ENCODE measurements around the gene DCAF17. TPM values are rescaled to one million over a fixed set of nuclear protein-coding genes. Genes with fewer than 3 reads are reported as not detected.
A peak's percentile ranks its signal among the peaks of the same experiment; 100 is the strongest.

Gene DCAF17
- total and polyA plus RNA-seq, 3 experiments from 2014 or later: 11.6 to 19.8 (median 19.3) TPM

DNA sequence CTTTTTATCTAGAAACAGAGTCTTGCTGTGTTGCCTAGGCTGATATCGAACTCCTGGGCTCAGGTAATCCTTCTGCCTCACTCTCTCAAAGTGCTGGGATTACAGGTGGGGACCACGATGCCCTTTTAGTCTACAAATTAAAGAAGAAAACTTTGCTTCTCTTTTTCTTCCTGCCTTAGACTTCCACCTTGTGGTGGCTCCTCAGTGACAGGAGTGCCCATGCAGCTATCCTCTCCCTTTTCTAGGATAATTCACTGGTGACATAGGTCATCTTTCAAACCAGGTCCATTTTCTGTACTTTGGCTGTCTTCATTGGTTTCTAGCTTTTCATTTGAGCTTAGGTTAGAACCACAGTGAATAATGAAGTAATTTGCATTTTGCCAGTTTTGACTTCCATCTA lies 13.6 kb downstream of the DCAF17 start:
- Histone ChIP-seq H3K9me3 (ENCODE audit: low read length) (no peaks in the 10 kb centered on the region), H3K27ac (ENCODE audit: low read depth, low read length) (no peak overlapping the region), H3K36me3 (ENCODE audit: insufficient read depth, low read length) (peaks cover 10% of the 10 kb centered on the region), H3K4me1 (ENCODE audit: insufficient read depth, low read length) (no peaks in the 10 kb centered on the region), H3K27me3 (ENCODE audit: insufficient read depth, low read length, poor library complexity, severe bottlenecking) (no peaks in the 10 kb centered on the region), H3K4me3 (ENCODE audit: low read length) (no peak overlapping the region)
- ChIA-PET POLR2A (no interaction called here), CTCF (no interaction called here)
- Mint-ChIP-seq H3K27ac (no peak overlapping the region), H3K36me3 (peaks cover 2 to 72% (median 15%) of the 10 kb centered on the region in 3 donors), H3K9me3 (no peaks in the 10 kb centered on the region), H3K4me3 (no peak overlapping the region), H3K4me1 (no peaks in the 10 kb centered on the region), H3K27me3 (no peaks in the 10 kb centered on the region)
- no peak for DNase-seq

DNA sequence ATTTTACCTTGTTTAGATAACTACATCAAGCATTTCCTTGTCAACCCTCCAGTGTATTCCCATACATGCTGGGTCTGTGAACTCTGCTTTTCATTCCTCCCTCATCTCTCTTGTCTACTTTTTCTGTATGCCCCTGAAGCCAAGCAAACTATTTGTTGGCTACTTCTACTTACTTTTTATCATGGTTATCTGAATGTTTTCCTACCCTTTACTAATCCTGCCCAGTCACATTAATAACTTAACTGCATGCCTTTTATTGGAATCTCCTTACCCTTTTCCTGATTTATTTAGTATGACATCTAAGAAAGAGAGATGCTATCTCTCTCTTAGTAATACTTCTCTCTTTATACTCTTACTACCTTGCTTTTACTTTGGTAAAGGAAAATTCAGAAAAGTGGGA lies 17.0 kb downstream of the DCAF17 start:
- peaks cover 18 to 71% (median 27%) of the 10 kb centered on the region in 3 donors for H3K36me3 Mint-ChIP-seq
- Histone ChIP-seq H3K9me3 (ENCODE audit: low read length) (no peaks in the 10 kb centered on the region), H3K36me3 (ENCODE audit: insufficient read depth, low read length) (peaks cover 10% of the 10 kb centered on the region), H3K27me3 (ENCODE audit: insufficient read depth, low read length, poor library complexity, severe bottlenecking) (no peaks in the 10 kb centered on the region), H3K4me1 (ENCODE audit: insufficient read depth, low read length) (no peaks in the 10 kb centered on the region), H3K27ac (ENCODE audit: low read depth, low read length) (no peak overlapping the region), H3K4me3 (ENCODE audit: low read length) (no peak overlapping the region)
- no peak for DNase-seq
- ChIA-PET POLR2A (no interaction called here), CTCF (no interaction called here)
- peak overlapping the region in 2 of 8 donors; percentile 1 to 12 for H3K27ac Mint-ChIP-seq
- H3K27me3 Mint-ChIP-seq: no peaks in the 10 kb centered on the region
- H3K4me3 Mint-ChIP-seq: no peak overlapping the region
- peaks cover 4 to 8% (median 4%) of the 10 kb centered on the region in 3 donors for H3K4me1 Mint-ChIP-seq
- peaks cover 0 to 2% (median 0%) of the 10 kb centered on the region in 5 donors for H3K9me3 Mint-ChIP-seq

DNA sequence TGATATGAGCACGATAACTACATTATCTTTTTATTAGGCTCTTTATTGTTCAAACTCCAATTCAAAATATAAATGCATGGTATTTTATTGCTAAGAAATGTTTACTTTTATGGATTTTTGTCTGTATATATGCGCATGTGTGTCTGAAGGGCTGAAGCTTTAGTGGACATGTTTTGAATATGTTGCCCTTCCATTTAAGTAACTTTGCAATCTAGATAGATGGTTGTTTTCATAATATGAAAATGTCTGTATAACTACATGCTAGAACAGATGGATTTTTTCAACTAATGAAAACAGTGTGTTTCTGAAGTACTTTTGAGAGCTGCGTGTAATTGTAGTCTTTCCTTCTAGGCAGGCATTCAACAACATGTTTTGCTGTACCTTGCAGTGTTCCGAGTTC lies 18.7 kb downstream of the DCAF17 start:
- Mint-ChIP-seq H3K27ac (no peak overlapping the region), H3K4me3 (no peak overlapping the region), H3K27me3 (no peaks in the 10 kb centered on the region), H3K9me3 (peaks cover 0 to 2% (median 0%) of the 10 kb centered on the region in 5 donors), H3K4me1 (peaks cover 9 to 14% (median 11%) of the 10 kb centered on the region in 3 donors), H3K36me3 (peaks cover 30 to 75% (median 42%) of the 10 kb centered on the region in 3 donors)
- H3K27ac ChIP-seq (ENCODE audit: low read depth, low read length): no peak overlapping the region
- H3K9me3 ChIP-seq (ENCODE audit: low read length): no peaks in the 10 kb centered on the region
- no peak overlapping the region for H3K4me3 ChIP-seq (ENCODE audit: low read length)
- CTCF ChIA-PET: no interaction called here
- no peaks in the 10 kb centered on the region for H3K27me3 ChIP-seq (ENCODE audit: insufficient read depth, low read length, poor library complexity, severe bottlenecking)
- POLR2A ChIA-PET: no interaction called here
- no peak for DNase-seq
- no peaks in the 10 kb centered on the region for H3K4me1 ChIP-seq (ENCODE audit: insufficient read depth, low read length)
- peaks cover 14% of the 10 kb centered on the region for H3K36me3 ChIP-seq (ENCODE audit: insufficient read depth, low read length)

DNA sequence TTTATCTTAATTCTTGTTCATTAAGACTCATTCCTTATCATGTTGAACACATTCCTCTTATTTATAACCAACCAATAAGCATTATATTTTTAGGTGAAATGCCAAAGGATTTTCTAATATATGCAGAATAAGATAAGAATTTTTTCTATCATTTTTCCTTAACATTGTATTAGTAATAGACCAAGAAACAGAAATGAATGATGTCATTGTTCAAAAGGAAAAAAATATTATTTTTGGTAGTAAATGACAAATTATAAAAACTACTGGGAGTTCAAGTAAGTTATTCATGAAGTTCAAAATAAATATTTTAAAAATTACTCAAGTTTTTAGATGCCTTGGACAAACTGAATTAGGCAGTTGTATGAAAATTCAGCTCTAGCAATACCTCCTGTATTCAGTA lies 25.5 kb downstream of the DCAF17 start:
- no peak overlapping the region for H3K27ac Mint-ChIP-seq
- no peaks in the 10 kb centered on the region for H3K4me1 ChIP-seq (ENCODE audit: insufficient read depth, low read length)

DNA sequence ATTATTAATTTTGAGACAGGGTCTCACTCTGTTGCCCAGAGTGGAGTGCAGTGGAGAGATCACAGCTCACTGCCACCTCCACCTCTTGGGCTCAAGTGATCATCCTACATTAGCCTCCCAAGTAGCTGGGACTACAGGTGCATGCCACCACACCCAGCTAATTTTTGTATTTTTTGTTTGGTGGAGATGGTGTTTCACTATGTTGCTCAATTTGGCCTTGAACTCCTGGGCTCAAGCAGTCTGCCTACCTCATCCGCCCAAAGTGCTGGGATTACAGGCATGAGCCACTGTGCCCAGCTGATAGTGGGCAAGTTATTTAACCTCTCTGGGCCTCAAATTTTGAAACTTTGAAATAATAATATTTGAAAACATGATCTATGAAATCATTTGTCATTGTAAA lies 26.5 kb downstream of the DCAF17 start:
- peaks cover 13% of the 10 kb centered on the region for H3K36me3 ChIP-seq (ENCODE audit: insufficient read depth, low read length)
- H3K4me1 ChIP-seq (ENCODE audit: insufficient read depth, low read length): no peaks in the 10 kb centered on the region
- ChIA-PET CTCF (no interaction called here), POLR2A (no interaction called here)
- H3K27ac ChIP-seq (ENCODE audit: low read depth, low read length): no peak overlapping the region
- peaks cover 7 to 14% (median 8%) of the 10 kb centered on the region in 3 donors for H3K4me1 Mint-ChIP-seq
- H3K4me3 ChIP-seq (ENCODE audit: low read length): no peak overlapping the region
- peaks cover 0 to 3% (median 0%) of the 10 kb centered on the region in 5 donors for H3K9me3 Mint-ChIP-seq
- no peak overlapping the region for H3K27ac Mint-ChIP-seq
- no peaks in the 10 kb centered on the region for H3K27me3 Mint-ChIP-seq
- no peak overlapping the region for H3K4me3 Mint-ChIP-seq
- peaks cover 33 to 68% (median 33%) of the 10 kb centered on the region in 3 donors for H3K36me3 Mint-ChIP-seq
- DNase-seq: no peak
- H3K27me3 ChIP-seq (ENCODE audit: insufficient read depth, low read length, poor library complexity, severe bottlenecking): no peaks in the 10 kb centered on the region
- H3K9me3 ChIP-seq (ENCODE audit: low read length): no peaks in the 10 kb centered on the region

More for the DNA sequence above, 25.5 kb downstream of the DCAF17 start:
- H3K9me3 Mint-ChIP-seq: peaks cover 0 to 3% (median 0%) of the 10 kb centered on the region in 5 donors
- Histone ChIP-seq H3K4me3 (ENCODE audit: low read length) (no peak overlapping the region), H3K27me3 (ENCODE audit: insufficient read depth, low read length, poor library complexity, severe bottlenecking) (no peaks in the 10 kb centered on the region), H3K36me3 (ENCODE audit: insufficient read depth, low read length) (peaks cover 13% of the 10 kb centered on the region), H3K27ac (ENCODE audit: low read depth, low read length) (no peak overlapping the region), H3K9me3 (ENCODE audit: low read length) (no peaks in the 10 kb centered on the region)
- POLR2A ChIA-PET: no interaction called here
- no peak overlapping the region for H3K4me3 Mint-ChIP-seq
- CTCF ChIA-PET: no interaction called here
- H3K36me3 Mint-ChIP-seq: peaks cover 38 to 73% (median 41%) of the 10 kb centered on the region in 3 donors
- DNase-seq: no peak
- peaks cover 9 to 14% (median 11%) of the 10 kb centered on the region in 3 donors for H3K4me1 Mint-ChIP-seq
- H3K27me3 Mint-ChIP-seq: no peaks in the 10 kb centered on the region

DNA sequence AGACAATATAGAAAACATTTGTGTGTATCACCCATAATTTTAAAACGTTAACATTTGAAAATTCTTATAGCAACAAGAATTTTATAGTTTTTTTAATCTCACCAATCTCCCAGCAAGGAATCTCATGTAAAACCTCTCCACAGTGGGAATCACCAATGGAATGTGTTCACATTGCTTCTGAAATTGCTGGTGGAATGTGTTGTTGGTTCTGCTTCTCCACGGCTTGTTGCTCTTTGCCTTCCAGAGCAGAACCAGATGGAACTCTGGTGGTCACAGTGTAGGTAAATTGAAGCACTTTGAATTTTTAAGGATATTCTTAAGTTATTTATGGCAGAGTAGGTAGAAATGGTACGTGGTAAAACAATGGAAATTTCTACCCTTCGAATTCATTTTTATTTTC lies 35.1 kb downstream of the DCAF17 start:
- H3K4me1 Mint-ChIP-seq: no peaks in the 10 kb centered on the region
- no peak for DNase-seq
- no peaks in the 10 kb centered on the region for H3K9me3 Mint-ChIP-seq
- H3K9me3 ChIP-seq (ENCODE audit: low read length): no peaks in the 10 kb centered on the region
- H3K4me1 ChIP-seq (ENCODE audit: insufficient read depth, low read length): no peaks in the 10 kb centered on the region
- H3K27me3 Mint-ChIP-seq: no peaks in the 10 kb centered on the region
- no peak overlapping the region for H3K4me3 ChIP-seq (ENCODE audit: low read length)
- no peaks in the 10 kb centered on the region for H3K27me3 ChIP-seq (ENCODE audit: insufficient read depth, low read length, poor library complexity, severe bottlenecking)
- H3K27ac Mint-ChIP-seq: no peak overlapping the region
- POLR2A ChIA-PET: no interaction called here
- CTCF ChIA-PET: no interaction called here
- H3K36me3 Mint-ChIP-seq: peaks cover 13 to 66% (median 38%) of the 10 kb centered on the region in 3 donors
- H3K27ac ChIP-seq (ENCODE audit: low read depth, low read length): no peak overlapping the region
- H3K36me3 ChIP-seq (ENCODE audit: insufficient read depth, low read length): peaks cover 15% of the 10 kb centered on the region
- H3K4me3 Mint-ChIP-seq: no peak overlapping the region

DNA sequence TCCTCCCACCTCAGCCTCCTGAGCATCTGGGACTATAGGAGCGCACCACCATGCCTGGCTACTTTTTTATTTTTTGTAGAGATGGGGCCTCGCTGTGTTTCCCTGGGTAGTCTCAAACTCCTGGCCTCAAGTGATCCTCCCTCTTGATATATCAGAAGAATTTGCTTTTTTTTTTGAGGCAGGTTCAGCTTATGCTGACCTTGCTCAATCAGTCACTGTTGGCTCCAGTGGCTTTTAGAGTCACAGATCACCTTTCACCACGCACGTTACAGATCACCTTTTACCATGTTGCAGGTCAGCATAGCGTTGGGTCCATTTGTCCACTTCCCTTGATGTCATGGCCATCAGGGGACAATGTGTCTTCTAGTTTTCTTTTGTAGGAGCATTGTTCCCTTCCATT lies 36.1 kb downstream of the DCAF17 start:
- DNase-seq: no peak
- H3K27me3 Mint-ChIP-seq: no peaks in the 10 kb centered on the region
- peaks cover 0 to 4% (median 0%) of the 10 kb centered on the region in 3 donors for H3K4me1 Mint-ChIP-seq
- Histone ChIP-seq H3K27ac (ENCODE audit: low read depth, low read length) (no peak overlapping the region), H3K27me3 (ENCODE audit: insufficient read depth, low read length, poor library complexity, severe bottlenecking) (no peaks in the 10 kb centered on the region), H3K4me3 (ENCODE audit: low read length) (no peak overlapping the region), H3K36me3 (ENCODE audit: insufficient read depth, low read length) (peaks cover 23% of the 10 kb centered on the region), H3K9me3 (ENCODE audit: low read length) (no peaks in the 10 kb centered on the region), H3K4me1 (ENCODE audit: insufficient read depth, low read length) (no peaks in the 10 kb centered on the region)
- CTCF ChIA-PET: no interaction called here
- POLR2A ChIA-PET: no interaction called here
- no peak overlapping the region for H3K4me3 Mint-ChIP-seq
- H3K36me3 Mint-ChIP-seq: peaks cover 19 to 71% (median 41%) of the 10 kb centered on the region in 3 donors
- H3K27ac Mint-ChIP-seq: no peak overlapping the region
- no peaks in the 10 kb centered on the region for H3K9me3 Mint-ChIP-seq

DNA sequence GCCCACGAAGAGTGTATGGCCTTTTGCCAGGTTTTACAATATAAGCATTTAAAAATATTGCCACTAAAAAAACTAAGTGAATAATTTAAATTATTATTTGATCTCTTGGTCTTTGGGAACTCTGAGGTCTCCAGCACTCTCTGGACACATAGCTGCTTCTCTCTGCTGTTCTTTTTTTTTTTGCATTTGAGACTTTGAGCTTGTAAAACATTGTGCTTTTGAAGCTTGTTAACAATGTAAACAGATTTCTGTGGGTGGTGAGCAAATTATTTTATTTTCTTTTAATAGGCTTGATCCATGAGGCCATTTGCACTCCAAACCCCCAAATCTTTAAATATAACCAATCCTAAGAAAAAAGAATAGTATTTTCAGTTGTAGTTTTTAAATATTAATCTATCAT lies 42.0 kb downstream of the DCAF17 start:
- Mint-ChIP-seq H3K27me3 (no peaks in the 10 kb centered on the region), H3K27ac (no peak overlapping the region), H3K4me3 (no peak overlapping the region), H3K36me3 (peaks cover 12 to 79% (median 36%) of the 10 kb centered on the region in 3 donors), H3K4me1 (peaks cover 0 to 4% (median 2%) of the 10 kb centered on the region in 3 donors), H3K9me3 (no peaks in the 10 kb centered on the region)
- no peak for DNase-seq
- H3K27ac ChIP-seq (ENCODE audit: low read depth, low read length): no peak overlapping the region
- no peak overlapping the region for H3K4me3 ChIP-seq (ENCODE audit: low read length)
- H3K4me1 ChIP-seq (ENCODE audit: insufficient read depth, low read length): no peaks in the 10 kb centered on the region
- no peaks in the 10 kb centered on the region for H3K27me3 ChIP-seq (ENCODE audit: insufficient read depth, low read length, poor library complexity, severe bottlenecking)
- H3K36me3 ChIP-seq (ENCODE audit: insufficient read depth, low read length): peaks cover 9% of the 10 kb centered on the region
- ChIA-PET POLR2A (no interaction called here), CTCF (no interaction called here)
- no peaks in the 10 kb centered on the region for H3K9me3 ChIP-seq (ENCODE audit: low read length)

DNA sequence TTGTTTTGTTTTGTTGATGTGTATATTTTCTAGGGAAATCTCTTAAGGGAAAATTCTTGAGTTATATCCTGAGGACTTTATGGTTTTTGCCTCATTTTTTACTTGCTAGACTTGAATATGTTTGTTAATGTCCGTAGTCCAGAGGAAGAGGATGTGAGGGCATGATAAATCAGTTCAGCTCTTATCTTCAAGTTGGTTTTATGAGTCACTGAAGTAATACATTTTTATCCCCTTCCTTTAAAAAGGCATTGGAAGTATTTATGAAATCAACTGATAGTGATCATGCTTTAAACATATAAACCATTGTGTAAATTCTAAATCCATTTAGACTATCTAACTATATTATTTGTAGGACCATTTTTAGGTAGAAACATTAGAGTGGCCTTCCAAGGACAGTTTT lies 44.3 kb downstream of the DCAF17 start:
- Mint-ChIP-seq H3K36me3 (peaks cover 9 to 89% (median 36%) of the 10 kb centered on the region in 3 donors), H3K9me3 (no peaks in the 10 kb centered on the region), H3K27ac (peak overlapping the region in 2 of 8 donors; percentile 1 to 83), H3K4me1 (peaks cover 0 to 14% (median 4%) of the 10 kb centered on the region in 3 donors), H3K27me3 (no peaks in the 10 kb centered on the region), H3K4me3 (no peak overlapping the region)
- ChIA-PET POLR2A (no interaction called here), CTCF (no interaction called here)
- Histone ChIP-seq H3K4me1 (ENCODE audit: insufficient read depth, low read length) (no peaks in the 10 kb centered on the region), H3K27ac (ENCODE audit: low read depth, low read length) (no peak overlapping the region), H3K27me3 (ENCODE audit: insufficient read depth, low read length, poor library complexity, severe bottlenecking) (no peaks in the 10 kb centered on the region), H3K36me3 (ENCODE audit: insufficient read depth, low read length) (peaks cover 9% of the 10 kb centered on the region), H3K4me3 (ENCODE audit: low read length) (no peak overlapping the region), H3K9me3 (ENCODE audit: low read length) (no peaks in the 10 kb centered on the region)
- no peak for DNase-seq

Data from CD8-positive, alpha-beta memory T cell (primary cell).